Measurements from ENCODE around the gene LMTK2.

DNA sequence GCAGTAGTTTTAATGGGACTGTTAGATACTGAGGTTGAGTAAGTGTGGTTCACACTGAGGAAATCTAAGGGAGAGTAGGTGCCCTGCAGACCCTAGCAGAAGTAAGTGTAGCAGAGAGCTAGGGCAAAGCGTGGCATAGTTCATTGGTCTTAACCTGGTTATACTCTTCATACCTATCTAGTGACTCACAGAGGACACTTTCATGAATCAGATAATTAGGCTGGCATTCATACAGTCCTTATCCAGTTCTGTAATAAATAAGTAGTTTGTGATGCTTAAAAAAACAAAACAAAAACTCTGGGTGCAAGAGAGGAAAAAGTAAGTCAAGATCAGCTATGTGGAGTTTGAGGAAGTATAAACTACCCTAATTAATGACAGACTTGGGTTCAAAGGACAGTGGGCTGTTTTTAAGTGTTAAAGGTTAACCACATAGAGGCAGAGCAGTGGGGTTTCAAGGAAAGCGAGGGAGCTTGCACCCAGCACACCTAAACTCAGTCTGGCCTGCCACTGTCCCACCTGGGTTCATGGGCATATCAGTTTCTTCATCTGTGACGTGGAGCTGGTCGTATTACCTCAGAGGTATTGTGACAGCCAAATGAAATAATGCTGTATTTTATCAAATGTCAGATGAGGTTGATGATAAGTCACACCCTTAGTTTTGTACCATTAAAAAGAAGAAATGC lies 27.1 kb downstream of the LMTK2 start:
- TF ChIP-seq, protein P1, sequence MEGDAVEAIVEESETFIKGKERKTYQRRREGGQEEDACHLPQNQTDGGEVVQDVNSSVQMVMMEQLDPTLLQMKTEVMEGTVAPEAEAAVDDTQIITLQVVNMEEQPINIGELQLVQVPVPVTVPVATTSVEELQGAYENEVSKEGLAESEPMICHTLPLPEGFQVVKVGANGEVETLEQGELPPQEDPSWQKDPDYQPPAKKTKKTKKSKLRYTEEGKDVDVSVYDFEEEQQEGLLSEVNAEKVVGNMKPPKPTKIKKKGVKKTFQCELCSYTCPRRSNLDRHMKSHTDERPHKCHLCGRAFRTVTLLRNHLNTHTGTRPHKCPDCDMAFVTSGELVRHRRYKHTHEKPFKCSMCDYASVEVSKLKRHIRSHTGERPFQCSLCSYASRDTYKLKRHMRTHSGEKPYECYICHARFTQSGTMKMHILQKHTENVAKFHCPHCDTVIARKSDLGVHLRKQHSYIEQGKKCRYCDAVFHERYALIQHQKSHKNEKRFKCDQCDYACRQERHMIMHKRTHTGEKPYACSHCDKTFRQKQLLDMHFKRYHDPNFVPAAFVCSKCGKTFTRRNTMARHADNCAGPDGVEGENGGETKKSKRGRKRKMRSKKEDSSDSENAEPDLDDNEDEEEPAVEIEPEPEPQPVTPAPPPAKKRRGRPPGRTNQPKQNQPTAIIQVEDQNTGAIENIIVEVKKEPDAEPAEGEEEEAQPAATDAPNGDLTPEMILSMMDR (IDR thresholded peaks at IDR 0.05) = no peak
- no peak for TF ChIP-seq EP300 (IDR thresholded peaks at IDR 0.05)
- TF ChIP-seq POLR2A (IDR thresholded peaks at IDR 0.05; ENCODE audit: low read depth) = no peak
